ENCODE data around the gene RNASE9. TPM values are rescaled to one million over a fixed set of nuclear protein-coding genes. Genes with fewer than 3 reads are reported as not detected.
A peak's percentile ranks its signal among the peaks of the same experiment; 100 is the strongest.

The RNASE9 gene
- not detected for total RNA-seq (ENCODE audit: unreplicated experiment)
- long read RNA-seq = 0 reads

DNA sequence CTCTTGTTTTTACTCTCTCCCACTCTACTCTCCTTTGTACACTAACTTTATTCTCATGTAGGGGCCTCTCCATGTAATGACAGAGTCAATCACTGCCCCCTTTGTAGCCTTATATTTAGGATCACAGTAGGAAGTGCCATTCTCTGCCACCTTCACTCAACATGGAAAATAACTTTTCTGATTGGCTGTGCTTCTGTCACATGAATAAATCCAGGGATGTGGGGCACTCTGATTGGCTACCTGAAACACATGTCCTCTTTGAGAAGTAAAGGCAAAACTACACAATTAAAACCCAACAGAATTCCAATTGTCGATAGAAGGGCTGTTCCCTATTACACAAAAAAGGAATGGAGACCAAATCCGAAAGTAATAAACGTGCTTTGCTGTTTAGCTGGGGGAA lies at the start of gene RNASE9:
RNASE9 (minus strand) TSS at position 87 of the 400 bp plus-strand sequence.
- Mint-ChIP-seq H3K27ac (ENCODE audit: unreplicated experiment) (no peak within 1 kb of the TSS), H3K4me1 (ENCODE audit: low read depth, unreplicated experiment) (no peaks in the 10 kb centered on the region), H3K9me3 (ENCODE audit: unreplicated experiment) (no peaks in the 10 kb centered on the region), H3K36me3 (ENCODE audit: unreplicated experiment) (no peaks in the 10 kb centered on the region), H3K4me3 (ENCODE audit: unreplicated experiment) (no peak within 1 kb of the TSS), H3K27me3 (ENCODE audit: unreplicated experiment) (peaks cover 3% of the 10 kb centered on the region)
- TF ChIP-seq, protein P1, sequence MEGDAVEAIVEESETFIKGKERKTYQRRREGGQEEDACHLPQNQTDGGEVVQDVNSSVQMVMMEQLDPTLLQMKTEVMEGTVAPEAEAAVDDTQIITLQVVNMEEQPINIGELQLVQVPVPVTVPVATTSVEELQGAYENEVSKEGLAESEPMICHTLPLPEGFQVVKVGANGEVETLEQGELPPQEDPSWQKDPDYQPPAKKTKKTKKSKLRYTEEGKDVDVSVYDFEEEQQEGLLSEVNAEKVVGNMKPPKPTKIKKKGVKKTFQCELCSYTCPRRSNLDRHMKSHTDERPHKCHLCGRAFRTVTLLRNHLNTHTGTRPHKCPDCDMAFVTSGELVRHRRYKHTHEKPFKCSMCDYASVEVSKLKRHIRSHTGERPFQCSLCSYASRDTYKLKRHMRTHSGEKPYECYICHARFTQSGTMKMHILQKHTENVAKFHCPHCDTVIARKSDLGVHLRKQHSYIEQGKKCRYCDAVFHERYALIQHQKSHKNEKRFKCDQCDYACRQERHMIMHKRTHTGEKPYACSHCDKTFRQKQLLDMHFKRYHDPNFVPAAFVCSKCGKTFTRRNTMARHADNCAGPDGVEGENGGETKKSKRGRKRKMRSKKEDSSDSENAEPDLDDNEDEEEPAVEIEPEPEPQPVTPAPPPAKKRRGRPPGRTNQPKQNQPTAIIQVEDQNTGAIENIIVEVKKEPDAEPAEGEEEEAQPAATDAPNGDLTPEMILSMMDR (IDR thresholded peaks at IDR 0.05; ENCODE audit: partially characterized antibody, unreplicated experiment) = no peak
- no peak for DNase-seq

DNA sequence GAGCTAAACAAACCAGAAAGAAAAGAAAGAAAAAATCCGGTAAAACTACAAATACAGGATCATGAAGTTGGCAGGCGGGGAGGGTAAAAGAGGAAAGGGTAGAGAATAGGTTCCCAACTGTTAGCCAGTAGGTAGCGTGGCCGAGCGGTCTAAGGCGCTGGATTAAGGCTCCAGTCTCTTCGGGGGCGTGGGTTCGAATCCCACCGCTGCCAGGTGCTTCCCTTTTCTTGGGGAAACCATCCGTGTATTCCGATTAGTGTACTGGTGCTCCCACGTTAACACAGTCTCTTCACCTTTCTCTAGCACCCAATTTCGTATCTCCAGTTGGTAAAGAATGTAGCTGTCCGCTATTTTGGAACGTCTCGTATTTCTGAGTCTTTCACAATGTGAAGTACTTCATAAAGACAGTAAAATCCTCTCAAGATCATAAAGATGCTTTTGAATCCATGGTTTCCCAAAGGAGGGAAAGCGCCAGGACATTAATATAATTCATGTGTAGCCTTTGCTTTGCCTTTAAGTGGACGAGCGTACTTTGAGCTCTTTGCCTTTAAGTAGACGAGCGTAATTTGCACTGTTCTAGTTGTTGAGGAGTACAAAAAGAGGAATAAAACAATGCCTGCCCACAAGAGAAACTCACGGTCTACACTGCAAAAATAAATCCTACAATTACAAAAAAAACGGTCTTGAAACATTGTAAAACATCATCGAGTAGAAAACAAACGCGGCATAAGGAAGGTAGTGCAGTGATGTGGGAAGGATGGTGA lies 49.3 kb upstream of the RNASE9 start:
- peak; percentile 83 for DNase-seq
- Mint-ChIP-seq H3K27me3 (ENCODE audit: unreplicated experiment) (peaks cover 2% of the 10 kb centered on the region), H3K4me1 (ENCODE audit: low read depth, unreplicated experiment) (no peaks in the 10 kb centered on the region), H3K4me3 (ENCODE audit: unreplicated experiment) (no peak overlapping the region), H3K9me3 (ENCODE audit: unreplicated experiment) (no peaks in the 10 kb centered on the region), H3K36me3 (ENCODE audit: unreplicated experiment) (no peaks in the 10 kb centered on the region), H3K27ac (ENCODE audit: unreplicated experiment) (no peak overlapping the region)
- TF ChIP-seq, protein P1 (IDR thresholded peaks at IDR 0.05; ENCODE audit: partially characterized antibody, unreplicated experiment) = no peak

DNA sequence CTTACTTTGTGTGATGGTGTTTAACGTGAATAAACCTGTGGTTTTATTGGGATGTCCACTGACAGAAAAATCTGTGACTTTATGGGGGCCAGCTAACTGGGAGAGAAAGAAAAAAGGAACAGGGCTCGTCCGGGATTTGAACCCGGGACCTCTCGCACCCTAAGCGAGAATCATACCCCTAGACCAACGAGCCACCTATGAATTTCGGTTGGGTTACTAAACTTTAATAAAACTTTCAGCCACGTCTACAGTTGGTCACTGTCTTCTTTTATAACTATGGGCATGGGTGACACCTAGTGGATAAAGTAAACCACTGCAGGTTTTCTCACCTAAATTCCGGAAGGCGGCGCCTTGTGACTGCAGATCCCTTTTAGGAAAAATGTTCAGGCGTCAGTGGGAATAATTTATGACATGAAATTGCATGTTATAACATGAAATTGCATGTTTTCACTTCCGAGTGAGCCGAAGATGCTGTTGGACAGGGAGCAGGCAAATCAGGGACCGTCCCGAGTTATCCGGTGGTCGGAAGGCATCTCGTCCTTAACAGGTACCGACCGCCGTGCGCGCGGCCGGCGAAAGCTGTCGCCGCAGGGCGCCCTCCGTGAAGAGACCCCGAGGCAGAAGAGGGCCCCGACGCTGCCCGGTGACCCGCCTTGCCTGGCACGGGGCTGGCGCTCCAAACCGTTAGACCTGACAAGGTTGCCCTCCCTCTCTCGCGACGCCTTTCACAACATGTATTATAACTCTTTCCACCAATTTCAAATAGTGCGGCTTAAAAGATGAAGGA lies 48.6 kb upstream of the RNASE9 start:
- Mint-ChIP-seq H3K27me3 (ENCODE audit: unreplicated experiment) (peaks cover 2% of the 10 kb centered on the region), H3K4me3 (ENCODE audit: unreplicated experiment) (no peak overlapping the region), H3K9me3 (ENCODE audit: unreplicated experiment) (no peaks in the 10 kb centered on the region), H3K36me3 (ENCODE audit: unreplicated experiment) (no peaks in the 10 kb centered on the region), H3K27ac (ENCODE audit: unreplicated experiment) (no peak overlapping the region), H3K4me1 (ENCODE audit: low read depth, unreplicated experiment) (no peaks in the 10 kb centered on the region)
- DNase-seq = peak; percentile 46
- TF ChIP-seq, protein P1 (IDR thresholded peaks at IDR 0.05; ENCODE audit: partially characterized antibody, unreplicated experiment) = peak; percentile 89

DNA sequence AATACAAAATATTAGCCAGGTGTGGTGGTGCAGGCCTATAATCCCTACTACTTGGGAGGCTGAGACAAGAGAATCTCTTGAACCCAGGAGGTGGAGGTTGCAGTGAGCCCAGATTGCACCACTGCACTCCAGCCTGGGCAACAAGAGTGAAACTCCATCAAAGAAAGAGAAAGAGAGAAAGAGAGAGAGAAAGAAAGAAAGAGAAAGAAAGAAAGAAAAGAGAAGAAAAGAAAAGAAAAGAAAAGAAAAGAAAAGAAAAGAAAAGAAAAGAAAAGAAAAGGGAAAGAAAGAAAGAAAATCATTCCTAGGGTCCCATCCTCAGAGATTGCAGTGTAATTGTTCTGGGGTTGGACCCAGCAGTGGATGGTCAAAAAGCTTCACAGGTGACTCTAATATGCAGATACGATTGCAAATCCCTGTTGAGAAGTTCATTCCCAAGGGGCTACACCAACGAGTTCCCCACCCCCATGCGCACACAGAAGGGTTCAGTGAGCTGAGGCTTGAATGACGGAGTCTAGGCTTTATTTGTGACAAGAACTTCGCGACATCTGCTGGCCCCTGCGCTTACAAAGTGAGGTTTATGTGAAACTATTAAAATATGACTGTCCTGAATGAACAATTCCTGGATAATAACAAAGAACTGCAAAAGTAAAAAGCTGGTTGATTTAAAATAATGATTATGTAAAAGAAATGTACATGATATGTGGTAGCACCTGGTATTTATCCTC lies 47.7 kb upstream of the RNASE9 start:
- no peaks in the 10 kb centered on the region for H3K36me3 Mint-ChIP-seq (ENCODE audit: unreplicated experiment)
- no peak overlapping the region for H3K27ac Mint-ChIP-seq (ENCODE audit: unreplicated experiment)
- peaks cover 2% of the 10 kb centered on the region for H3K27me3 Mint-ChIP-seq (ENCODE audit: unreplicated experiment)
- H3K4me1 Mint-ChIP-seq (ENCODE audit: low read depth, unreplicated experiment) = no peaks in the 10 kb centered on the region
- no peak for DNase-seq
- TF ChIP-seq, protein P1 (IDR thresholded peaks at IDR 0.05; ENCODE audit: partially characterized antibody, unreplicated experiment) = no peak
- no peak overlapping the region for H3K4me3 Mint-ChIP-seq (ENCODE audit: unreplicated experiment)
- peaks cover 2% of the 10 kb centered on the region for H3K9me3 Mint-ChIP-seq (ENCODE audit: unreplicated experiment)

Measured in glutamatergic neuron (in vitro differentiated cells).